G401.6 (cell line): ENCODE results near the gene TMEM164.

Experiments used
- FAIRE-seq: peaks from 2 replicates; lab custom pipeline; 2012; peaks lifted over from hg19 to GRCh38; lab: Jason Lieb, UNC

The TMEM164 gene

GRCh38 chrX:110003167-110004156 lies 548 bp downstream of the TMEM164 start:
- FAIRE-seq, result no peak

DNA sequence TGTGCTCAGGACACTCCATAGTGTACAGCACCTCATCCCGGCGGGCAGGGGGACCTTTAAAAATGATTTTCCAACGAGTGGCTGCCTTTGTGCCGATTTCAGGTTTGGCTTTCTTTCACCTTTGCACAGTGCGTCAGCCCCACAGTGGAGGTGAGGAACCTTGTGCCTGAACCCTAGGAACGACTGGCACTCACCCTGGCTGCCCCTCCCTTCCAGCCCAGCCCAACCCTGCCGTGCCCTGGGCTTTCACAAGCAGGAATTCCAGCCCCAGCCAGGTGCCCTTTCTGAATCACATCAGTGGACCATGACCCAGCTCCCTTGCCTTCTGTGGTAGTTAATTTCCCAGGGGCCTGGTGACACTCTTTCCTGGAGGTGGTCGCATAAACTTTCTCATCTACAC lies 1.3 kb downstream of the TMEM164 start:
- FAIRE-seq, result no peak

GRCh38 chrX:110004731-110005369 lies 1.9 kb downstream of the TMEM164 start:
- FAIRE-seq, result no peak

DNA sequence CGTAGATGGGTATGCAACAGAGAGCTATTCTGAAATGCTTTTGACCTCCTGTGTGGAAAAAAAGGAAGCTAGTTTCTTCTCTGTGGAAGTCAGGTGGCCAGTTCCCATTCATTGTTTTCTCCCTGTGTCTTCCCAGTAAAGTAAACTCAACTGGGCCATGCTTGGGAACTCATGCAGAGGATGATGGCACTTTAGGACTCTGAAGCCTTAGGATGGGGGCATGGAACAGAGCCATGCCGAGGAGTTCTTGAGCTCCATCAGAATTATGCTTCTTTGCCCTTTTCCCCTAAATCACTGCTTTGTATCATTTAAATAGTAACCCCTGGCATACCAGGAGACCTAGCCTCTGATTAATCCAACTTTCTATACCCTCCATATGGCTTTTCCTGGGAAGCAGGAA lies 3.2 kb downstream of the TMEM164 start:
- no peak for FAIRE-seq

DNA sequence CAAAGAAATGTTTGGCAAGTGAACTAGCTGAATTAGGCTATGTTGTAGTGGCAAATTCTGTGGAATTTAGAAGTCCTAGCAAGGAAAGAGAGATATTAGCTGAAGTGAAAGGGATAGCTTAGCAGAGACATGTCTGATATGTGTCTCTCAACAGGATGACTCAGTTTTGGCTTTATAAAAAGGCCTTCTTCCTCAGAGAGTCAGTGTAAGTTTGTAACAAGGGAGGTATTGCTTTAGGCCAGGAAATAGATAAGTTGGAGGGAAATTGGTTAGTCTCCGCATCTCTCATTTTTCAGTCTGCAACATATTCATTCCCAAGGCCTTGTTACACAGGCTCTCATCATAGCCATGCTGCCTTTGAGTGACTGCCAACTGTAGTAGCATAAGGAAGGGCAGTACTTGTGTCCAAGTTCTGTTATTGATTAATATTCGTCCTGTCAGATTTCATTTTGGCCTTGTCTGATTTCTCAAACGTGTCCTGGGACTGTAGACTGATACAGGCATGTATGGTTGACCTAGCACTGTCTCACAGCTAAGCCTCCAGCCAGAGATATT lies 4.0 kb downstream of the TMEM164 start:
- FAIRE-seq, result no peak

GRCh38 chrX:110008011-110008635 lies 5.2 kb downstream of the TMEM164 start:
- FAIRE-seq, result no peak

GRCh38 chrX:110012818-110013485 lies 10.0 kb downstream of the TMEM164 start:
- FAIRE-seq, result no peak

DNA sequence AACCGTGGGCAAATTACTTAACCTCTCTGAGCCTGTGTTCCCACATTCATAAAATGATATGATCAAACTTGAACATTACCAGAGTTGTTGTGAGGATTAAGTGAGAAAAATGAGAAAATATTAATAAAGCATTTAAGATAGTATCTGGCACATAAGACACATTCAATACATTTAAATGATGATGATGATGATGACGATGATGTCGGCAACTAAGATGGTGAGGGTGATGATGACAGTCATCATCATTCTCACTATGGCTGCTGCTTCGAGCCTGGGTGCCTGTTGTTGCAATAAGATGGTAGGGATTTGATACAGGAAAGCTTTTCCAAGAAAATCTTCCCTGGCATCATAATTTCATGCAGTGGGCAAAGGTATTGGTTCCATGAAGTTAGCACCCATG lies 11.1 kb downstream of the TMEM164 start:
- FAIRE-seq, result no peak

- no peak for FAIRE-seq
Measured at GRCh38 chrX:110015032-110015431, 12.1 kb downstream of the TMEM164 start.

DNA sequence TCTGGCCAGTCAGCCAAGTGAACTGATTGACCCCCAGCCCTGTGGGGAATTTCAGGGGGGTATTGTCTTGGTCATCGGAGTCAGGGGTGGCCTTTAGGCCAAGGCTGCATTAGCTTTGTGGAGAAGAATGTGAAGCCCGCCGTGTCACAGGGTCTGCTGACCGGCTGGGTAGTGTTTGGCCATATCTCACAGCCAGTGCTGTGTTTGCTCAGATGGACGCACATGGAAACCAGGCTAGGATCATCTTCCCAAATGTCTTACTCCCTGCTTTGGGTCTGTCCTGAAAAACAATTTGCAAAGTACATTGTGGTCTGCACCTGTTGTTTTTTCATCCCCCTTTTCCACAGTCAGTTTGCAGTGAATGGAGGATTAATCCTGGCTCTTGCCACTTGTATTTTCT lies 13.0 kb downstream of the TMEM164 start:
- no peak for FAIRE-seq

DNA sequence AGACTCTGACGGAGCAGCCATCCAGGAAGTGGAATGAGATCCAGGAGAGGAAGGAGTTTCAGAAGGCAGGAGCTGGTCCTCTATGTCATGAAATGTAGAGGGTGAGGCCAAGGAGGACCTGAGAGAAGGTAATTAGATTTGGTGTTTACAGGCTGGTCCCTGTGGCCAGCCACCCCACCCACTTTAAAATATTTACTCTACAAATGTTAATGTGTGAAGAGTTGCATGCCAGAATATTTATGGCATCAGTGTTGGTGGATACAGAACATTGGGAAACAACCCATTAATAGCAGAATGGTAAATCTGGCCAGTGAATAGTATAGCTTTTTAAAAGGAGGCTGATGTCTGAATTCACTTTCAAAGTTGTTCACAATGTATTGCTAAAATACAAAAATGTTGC lies 17.6 kb downstream of the TMEM164 start:
- no peak for FAIRE-seq

- no peak for FAIRE-seq
Measured at GRCh38 chrX:110021258-110022022, 18.5 kb downstream of the TMEM164 start.

DNA sequence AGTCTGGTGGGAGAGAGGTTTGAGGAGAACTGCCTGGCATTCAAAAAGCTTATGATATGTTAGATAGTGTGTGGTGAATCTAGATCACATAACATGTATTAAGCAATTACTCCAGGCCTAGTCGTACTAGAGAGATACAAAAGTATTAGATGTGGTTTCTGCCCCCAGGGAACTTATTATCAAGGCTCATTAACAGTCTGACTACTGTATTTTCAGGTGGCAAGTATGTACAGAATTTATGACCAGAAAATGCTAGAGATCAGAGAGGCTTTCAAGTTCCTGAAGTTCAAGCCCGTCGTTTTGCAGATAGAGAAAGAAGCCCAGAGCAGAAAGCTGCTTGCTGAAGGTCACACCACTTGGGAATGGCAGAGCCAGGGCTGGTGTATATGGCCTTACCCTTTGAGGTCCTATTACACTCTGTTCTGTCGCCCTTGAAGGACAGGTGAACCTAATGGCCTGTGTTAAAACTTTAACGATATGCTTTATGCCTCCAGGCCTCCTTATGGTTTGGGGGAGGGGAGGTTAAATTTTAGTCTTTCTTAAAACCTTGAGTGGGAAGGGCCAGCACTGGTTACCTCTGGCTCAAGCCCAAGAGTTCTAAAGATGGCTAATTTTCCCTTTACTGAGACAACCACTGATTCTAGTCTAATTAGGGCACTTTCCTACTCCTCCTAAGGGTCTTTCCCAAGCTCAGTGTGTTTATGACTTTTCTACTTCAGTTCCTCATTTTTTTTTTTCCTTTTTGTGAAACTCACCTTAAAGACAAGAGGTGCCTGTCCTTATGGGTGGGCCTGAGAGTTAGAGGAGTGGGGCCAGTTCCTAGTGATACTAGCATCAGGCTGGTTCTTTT lies 19.9 kb downstream of the TMEM164 start:
- no peak for FAIRE-seq

GRCh38 chrX:110025395-110025794 lies 22.5 kb downstream of the TMEM164 start:
- no peak for FAIRE-seq

GRCh38 chrX:110026099-110026844 lies 23.4 kb downstream of the TMEM164 start:
- no peak for FAIRE-seq

DNA sequence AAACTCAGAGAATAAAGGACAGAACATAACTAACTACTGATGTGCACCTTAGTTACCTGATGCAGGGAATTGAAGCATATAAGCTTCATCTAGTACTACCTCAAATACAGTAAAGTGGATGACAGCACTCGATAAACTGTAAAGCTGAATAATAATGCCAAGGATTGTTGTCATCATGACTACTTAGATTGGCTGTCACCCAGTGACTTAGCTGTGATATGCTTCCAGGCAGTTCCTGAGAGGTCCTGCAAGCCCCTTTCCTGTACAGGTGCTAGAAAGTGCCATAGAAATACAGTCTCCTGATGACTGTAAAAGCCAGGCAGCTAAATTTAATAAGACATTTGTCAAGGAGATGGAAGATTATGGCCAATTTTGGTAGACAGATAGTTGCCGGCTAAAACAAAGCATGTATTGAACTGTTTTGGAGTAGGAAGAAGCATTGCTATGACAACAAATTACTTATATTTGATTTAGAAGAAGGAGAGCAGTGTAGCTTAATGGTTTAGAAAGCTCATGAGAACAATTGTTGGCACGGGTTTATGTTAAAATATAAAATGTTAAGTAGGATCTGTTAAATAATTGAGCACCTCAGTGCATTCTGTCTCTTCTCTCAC lies 29.7 kb downstream of the TMEM164 start:
- FAIRE-seq, result no peak

DNA sequence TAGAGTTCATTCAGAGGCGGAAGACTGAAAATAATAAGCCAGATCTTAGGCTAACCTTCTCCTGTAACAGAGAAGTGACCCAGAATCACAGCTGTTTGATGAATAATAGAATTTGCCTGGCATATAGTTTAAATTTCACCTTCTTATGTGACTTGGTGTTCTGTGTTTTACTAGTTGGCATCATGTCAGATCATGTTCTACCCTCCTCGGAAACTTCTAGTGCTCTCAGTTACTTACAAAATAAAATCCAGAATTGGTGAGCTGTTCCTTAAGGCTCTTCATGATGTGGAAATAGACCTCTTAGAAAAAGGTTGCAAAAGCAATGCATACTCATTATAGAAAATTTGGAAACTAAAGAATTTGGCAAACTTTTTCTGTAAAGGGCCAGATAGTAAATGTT lies 31.1 kb downstream of the TMEM164 start:
- no peak for FAIRE-seq

- no peak for FAIRE-seq
Measured at GRCh38 chrX:110036162-110037033, 33.5 kb downstream of the TMEM164 start.
